Vagina (tissue), 2 donors: ENCODE measurements around the gene TINAGL1.

Source experiments
- POLR2A ChIP-seq, 2 donors: fragments of 450-650 bp; IDR thresholded peaks; one replicate each; pipeline ENCODE4 v1.6.1; 2017; ENCODE audit warnings: antibody characterized with exemption in 2 of 2, mild to moderate bottlenecking in 2 of 2, moderate library complexity in 2 of 2
- TF ChIP-seq, protein P1 (sequence below), 3 experiments: fragments of 450-650 bp in 2 of 3; fragments of 200-600 bp in 1 of 3; sonication (generic) in 1 of 3; IDR thresholded peaks; one replicate each; pipeline ENCODE4 v1.5.1; 2017 to 2019; ENCODE audit warnings: antibody characterized with exemption in 3 of 3, mild to moderate bottlenecking in 2 of 3, moderate library complexity in 2 of 3

DNA sequence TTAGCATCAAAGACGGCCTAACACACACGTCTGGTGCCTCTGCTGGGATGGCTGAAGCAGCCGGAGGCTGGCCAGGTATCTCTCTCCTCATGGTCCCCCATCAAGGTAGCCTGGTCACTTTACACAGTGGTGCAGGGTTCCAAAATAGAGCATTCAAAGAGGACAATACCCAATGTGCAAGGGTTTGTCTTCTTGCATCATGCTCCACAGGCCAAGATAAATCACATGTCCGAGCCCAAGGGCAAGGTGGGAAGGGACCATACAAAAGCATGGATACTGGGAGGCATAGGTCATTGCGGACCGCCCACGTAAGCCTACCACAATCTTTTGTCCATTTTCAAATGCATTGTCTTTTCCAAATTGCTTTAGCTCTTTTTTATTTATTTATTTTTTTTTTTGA lies 23.8 kb upstream of the TINAGL1 start:
- TF ChIP-seq, protein P1, sequence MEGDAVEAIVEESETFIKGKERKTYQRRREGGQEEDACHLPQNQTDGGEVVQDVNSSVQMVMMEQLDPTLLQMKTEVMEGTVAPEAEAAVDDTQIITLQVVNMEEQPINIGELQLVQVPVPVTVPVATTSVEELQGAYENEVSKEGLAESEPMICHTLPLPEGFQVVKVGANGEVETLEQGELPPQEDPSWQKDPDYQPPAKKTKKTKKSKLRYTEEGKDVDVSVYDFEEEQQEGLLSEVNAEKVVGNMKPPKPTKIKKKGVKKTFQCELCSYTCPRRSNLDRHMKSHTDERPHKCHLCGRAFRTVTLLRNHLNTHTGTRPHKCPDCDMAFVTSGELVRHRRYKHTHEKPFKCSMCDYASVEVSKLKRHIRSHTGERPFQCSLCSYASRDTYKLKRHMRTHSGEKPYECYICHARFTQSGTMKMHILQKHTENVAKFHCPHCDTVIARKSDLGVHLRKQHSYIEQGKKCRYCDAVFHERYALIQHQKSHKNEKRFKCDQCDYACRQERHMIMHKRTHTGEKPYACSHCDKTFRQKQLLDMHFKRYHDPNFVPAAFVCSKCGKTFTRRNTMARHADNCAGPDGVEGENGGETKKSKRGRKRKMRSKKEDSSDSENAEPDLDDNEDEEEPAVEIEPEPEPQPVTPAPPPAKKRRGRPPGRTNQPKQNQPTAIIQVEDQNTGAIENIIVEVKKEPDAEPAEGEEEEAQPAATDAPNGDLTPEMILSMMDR (IDR thresholded peaks at IDR 0.05): no peak
- no peak for TF ChIP-seq POLR2A (IDR thresholded peaks at IDR 0.05)
